Umbilical cord (tissue), 2 donors: Measurements from ENCODE around the gene SNAI3. TPM values are rescaled to one million over a fixed set of nuclear protein-coding genes. Genes with fewer than 3 reads are reported as not detected.
A peak's percentile ranks its signal among the peaks of the same experiment; 100 is the strongest.

Source experiments
- DNase-seq: peaks from one replicate; pipeline ENCODE4 v3.0.0-alpha.2; 2015; ENCODE audit warnings: low spot score
- total RNA-seq: library from RNA; depleted of rRNA; stranded (reverse); fragments of >200 nt; gene quantifications from one replicate; pipeline ENCODE4 v1.2.3, GENCODE V29; 2014; ENCODE audit warnings: low replicate concordance; ENCODE audit not compliant: insufficient read depth

The SNAI3 gene
- total RNA-seq, 1 donor from 2014 or later: not detected

DNA sequence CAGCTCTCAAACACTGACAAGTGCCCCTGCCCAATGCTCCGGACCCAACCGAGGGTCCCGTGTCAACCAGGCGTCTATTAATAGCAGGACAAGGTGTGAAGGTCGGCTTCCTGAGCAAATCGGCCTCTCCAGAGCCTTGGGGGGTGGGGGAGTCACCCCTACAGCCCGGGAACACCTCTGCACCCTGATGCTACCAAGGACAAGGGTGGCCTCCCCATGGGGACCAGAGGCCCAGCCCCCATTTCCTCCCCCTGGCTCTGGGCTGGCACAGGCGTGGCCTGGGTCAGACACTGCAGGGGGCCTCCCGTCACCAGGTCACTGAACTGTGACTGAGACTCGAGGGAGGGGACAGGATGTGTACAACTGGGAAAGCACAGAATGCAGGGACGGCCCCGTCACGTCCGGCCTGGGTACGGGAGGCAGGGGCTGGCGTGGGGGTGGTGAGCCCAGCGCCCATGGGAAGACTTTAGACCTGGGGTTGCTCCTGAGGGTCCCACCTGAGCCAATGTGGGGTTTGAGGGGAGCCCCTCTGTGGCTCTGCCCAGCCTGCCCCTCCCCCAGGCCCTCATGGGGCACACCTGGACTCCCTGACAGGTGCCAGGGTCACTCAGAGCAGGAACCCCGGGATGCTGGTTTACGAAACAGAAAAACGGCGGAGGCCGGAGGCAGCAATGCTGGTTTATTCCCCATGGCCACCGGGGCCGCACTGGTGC lies 34.9 kb downstream of the SNAI3 start:
- DNase-seq: no peak

DNA sequence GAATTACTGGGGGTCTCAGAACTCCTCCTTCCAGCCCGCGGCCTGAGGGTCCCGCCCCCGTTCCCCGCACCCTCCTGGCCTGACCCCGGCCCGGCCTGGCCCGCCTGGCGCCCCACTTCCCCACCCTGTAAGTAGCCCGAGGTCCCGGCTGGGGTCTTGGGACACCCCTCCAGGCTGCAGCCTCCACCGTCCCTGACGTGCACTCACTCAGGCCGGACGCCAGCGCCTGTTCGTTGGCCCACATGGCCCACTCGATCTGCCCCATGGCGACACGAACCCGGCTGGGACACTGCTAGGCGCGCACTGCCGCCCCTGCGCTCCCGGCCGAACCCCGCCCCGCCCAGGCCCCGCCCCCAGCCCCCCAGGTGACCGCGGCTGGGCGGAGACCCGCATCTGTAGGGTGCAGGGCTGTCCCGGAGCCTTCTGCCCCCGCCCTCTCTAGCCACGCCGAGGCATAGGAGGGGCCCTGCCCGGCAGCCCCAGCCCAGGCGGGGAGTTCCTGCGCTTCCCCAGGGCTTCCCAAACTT lies 35.5 kb downstream of the SNAI3 start, which contains the start of gene CYBA:
Gene CYBA (minus strand): TSS at position 305 of the 527 bp plus-strand sequence. CDS start 40 bp downstream, at position 265.
- peak; percentile 59 for DNase-seq

DNA sequence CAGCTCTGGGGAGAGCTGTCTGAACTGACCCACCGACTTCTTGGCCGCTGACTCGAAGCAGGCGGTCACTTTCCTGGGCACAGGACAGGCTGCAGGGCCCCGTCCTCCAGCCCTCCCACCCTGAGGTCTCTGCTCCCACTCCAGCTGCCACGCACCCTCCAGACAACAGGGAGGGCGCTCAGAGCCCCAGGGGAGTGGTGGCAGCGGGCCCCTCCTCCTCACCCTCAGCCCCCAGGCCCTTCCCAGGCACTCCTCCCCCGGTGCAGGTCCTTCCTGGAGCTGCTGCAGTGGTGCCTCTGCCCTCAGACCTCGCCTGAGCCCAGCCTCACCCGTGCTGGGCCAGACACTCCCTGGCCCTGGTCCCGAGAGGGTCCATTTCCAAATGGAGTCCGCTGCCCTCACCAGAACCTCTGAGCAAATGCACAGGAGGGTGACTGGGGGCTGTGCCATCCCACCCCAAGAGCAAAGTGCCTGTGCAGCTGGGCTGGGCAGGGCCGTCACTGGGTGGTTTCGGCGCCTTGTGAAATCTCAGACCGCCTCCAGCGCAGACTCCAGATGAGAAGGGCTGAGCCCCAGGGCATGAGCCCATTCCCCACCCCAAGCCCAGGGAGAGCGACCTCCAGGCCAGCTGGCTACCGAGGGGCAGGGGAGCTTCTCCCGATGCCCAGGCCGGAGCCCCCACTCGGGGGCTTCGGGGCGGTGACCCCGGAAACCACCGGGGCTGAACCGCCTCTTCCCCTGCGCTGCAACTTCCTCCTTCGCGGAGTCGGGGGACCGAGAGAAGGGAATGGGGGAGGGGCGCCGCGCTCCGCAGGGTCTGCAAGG lies 36.2 kb downstream of the SNAI3 start:
- DNase-seq: peak; percentile 42

DNA sequence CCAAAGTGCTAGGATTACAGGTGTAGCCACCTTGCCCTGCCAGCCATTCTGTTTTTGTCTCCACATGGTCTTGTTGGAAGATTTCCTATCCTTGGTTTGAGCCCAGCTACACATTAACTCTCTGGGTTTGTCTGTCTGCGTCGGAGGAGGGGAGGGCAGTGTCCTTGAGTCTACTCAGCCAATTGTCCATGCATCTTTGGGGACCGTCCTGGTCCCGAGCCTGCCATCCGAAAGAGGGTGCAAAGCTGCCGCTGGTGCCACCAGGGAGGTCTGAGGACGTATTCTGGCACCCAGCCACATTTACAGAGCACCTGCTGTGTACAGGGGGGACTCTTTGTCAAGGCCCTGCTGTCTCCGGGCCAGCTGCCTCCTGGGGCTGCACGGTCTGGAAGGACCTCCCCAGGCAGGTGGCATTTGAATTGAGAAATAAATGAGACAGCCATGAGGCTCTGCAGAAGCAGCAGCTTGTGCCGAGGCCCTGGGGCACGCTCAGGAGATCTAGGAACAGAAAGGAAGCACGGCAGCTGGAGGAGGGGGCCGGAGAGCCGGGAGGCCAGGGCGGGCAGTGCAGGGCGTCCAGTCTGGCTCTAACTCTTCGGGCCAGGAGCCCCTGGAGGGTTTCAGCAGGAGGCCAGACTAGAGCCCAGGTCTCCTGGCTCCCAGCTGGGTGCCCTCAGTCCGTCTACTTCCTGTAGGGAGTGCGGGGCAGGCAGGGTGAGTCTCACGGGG lies 36.9 kb downstream of the SNAI3 start:
- no peak for DNase-seq

DNA sequence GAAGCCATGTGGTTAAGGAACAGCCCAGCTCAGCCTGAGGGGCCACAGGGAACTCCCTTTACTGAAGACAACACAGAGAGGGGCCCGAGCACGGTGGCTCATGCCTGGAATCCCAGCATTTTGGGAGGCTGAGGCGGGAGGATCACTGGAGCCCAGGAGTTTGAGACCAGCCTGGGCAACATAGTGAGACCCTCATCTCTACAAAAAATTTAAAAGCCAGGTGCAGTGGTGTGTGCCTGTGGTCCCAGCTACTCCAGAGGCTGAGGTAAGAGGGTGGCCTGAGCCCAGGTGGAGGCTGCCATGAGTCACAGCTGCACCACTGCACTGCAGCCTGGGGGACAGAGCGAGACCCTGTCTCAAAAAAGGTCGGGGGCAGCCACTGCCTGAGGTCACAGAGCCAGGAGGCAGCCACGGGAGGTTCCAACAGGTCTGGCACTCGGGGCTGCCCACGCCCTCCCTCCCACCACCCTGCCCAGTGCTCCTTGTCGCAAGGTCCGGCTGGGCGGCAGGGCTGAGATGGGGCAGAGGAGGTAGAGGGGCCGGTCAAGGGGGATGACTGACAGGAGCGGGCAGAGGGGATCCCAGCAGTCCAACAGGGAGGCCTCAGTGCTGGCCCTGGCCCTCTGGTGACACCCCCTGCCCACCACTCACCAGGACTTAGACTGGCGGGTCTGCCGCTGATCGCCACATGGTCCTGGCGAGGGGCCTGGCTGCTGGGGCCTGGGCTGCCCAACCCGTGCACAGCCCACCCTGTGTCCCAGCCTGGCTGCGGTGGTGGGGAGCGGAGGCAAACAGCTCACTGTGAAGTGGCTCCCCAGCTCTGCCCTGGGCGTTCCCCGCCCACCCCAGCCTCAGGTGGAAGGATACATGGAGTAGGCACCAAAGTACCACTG lies 38.9 kb downstream of the SNAI3 start:
- no peak for DNase-seq

DNA sequence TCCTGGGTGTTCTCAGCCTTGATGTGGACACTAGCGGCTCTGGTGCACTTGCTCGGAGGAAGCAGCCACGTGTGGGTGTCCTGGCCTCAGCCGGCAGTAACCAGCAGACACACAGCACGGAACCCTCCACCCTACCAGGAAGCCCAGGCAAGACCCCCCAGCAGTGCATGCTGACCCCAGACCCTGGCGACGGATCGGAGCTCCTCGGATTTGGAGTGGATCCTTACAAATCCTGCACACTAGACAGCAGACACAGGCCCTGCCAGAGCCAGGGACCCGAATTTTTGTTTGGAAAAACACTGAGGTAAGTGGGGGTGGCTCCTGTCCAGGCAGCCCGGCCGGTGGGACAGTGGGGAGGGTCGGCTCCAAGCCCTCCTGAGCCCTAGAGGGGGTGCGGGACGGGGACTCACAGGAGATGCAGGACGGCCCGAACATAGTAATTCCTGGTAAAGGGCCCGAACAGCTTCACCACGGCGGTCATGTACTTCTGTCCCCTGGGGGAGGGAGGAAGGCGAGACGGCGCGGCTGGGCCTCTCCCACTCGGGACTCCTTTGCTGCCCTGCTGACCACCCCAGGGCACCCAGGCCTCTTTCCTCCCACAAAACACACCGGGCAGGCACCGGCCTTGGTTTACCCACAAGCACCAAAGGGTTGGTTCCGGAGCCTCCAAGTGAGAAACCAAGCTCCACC lies 39.8 kb downstream of the SNAI3 start:
- no peak for DNase-seq

DNA sequence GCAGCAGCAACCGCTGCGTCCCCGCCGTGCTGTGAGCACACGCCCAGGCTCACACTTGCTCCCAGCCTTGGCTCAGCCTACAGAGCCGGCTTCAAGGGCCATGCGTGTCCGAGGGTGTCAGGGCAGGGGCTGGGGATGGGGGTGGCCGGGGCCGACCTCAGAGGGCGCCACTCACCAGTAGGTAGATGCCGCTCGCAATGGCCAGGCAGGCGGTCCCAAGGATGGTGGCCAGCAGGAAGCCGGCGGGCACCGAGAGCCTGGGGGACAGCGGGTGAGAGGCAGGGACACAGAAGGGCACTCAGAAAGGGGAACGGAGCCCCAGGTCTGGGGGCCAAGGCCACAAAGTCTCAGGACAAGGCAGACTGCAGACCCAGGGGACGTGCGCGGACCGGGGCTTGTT lies 40.4 kb downstream of the SNAI3 start:
- DNase-seq: no peak

DNA sequence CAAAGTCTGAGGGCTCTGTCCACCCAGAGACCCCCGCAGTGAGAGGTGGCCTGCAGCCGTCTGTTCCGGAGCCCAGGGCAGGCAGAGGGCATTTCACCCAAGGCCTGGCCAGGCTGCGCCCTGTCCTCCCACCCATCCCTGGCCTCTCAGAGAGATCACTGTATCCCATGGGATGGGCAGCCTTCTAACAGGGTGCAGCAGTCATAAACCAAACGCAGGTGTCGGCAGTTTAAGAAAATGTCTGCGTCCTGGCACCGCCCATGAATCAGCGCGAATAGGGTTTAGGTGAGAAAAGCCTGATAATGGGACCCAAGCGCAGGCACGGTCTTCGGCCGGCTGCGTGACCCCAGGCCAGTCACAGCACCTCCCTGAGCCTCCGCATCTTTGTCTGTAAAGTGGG lies 40.9 kb downstream of the SNAI3 start:
- DNase-seq: no peak

DNA sequence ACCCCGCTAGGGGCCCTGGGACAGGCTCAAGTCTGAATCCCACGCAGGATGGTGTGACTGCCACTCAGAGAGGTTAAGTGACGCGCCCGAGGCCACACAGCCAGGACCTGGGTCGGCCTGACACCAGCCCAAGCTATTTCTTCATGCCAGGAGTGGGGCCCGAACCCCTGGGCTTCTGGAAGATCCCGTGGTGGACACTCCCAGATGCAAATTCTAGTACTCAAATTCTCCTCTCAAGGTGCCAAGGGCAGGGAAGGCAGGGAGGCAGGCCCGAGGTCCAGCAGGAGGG lies 42.7 kb downstream of the SNAI3 start:
- no peak for DNase-seq

DNA sequence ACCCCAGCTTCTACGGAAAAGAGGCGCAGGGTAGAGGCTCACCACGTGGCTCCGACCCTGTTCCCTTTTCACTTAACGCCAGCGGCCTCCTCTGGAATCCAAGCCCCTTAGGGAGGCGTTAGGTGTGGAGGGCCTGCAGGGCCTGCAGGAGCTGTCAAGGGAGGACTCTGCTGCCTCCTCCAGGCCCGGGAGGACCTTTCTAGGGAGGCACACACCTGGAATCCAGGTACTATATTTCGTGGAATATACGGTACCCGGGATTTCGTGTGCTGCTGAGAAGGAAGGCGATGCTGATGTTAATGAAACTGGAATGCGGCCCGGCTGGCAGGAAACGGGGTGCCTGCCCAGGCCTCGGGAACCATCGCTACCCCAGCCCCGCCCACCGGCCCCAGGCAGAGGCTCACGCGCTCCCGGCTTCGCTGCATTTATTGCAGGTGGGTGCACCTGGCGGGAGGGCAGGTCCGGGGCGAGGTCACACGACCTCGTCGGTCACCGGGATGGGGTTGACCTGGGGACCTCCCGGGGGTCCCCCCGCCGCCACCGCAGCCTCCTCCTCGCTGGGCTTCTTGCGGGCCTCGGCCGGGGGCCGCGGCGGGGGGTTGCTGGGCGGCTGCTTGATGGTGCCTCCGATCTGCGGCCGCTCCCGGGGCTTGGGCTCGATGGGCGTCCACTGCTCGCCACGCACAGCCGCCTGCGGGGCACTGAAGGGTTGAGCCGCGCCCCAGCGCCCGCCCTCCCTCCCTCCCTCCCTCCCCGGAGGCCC lies 43.2 kb downstream of the SNAI3 start:
- DNase-seq: no peak

DNA sequence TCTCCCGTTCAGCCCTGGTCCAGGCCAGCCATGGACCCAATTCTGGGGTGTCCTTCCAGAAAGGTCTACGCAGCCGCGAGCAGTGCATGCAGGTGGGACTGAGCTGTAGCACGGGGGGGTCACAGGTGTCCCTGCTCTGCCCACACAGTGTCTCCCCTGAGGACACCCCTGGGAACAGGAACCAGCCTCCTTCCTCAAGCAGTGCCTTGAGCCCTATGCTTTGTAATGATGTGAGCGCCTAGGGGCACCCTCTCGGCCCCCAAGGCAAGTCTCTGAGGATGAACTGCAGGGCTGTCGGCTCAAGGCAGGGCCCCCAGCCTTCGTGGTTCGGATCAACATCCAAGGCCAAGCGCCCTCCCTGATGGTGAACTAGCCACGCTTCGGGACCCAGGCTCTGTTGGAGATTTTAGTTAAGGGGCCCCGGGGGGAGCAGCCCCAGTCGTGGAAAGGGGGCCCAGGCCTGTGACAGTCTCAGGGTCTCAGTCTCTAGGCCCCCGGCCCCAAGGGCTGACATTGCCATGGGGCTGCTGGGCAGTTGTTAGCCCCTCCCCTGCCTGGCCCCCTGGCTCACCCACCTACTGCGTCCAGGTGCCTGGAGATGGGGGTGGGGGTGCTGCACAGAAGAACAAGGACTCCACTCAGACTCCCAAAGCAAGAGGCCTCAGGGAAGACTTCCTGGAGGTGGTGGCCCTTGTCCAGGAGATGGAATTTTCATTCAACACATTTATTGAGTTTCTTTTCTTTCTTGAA lies 45.6 kb downstream of the SNAI3 start:
- DNase-seq: no peak

DNA sequence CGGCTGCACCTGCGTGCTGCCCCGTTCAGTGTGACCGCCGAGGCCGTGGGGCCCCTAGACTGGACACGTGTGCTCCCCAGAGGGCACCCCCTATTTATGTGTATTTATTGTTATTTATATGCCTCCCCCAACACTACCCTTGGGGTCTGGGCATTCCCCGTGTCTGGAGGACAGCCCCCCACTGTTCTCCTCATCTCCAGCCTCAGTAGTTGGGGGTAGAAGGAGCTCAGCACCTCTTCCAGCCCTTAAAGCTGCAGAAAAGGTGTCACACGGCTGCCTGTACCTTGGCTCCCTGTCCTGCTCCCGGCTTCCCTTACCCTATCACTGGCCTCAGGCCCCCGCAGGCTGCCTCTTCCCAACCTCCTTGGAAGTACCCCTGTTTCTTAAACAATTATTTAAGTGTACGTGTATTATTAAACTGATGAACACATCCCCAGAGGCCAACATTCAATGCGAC lies 46.2 kb downstream of the SNAI3 start:
- DNase-seq: no peak

DNA sequence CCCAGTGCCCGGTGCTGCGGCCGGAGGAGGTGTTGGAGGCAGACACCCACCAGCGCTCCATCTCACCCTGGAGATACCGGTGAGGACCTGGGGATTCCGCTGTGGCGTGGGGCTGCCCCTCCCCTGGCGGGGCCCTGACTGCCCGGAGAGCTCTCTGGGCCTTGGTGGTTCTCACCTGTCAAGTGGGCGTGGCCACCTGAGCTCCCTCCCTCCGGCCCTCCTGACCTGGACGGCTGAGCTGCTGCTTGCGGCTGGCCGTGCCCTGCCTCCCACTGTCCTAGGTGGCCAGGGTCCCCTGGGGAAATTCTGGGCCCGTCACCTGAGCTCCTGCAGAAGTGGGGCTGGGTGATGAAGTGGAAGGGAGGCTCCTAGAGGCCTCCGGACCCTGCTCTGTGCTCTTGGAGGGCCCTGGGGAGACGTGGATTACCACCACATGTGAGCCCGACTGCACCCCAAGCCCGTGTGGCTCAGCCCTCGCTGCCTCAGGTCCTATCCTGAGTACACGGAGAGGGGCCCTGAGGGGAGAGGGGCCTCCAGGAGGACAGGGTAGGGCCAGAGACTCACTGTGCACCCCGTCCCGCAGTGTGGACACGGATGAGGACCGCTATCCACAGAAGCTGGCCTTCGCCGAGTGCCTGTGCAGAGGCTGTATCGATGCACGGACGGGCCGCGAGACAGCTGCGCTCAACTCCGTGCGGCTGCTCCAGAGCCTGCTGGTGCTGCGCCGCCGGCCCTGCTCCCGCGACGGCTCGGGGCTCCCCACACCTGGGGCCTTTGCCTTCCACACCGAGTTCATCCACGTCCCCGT lies 46.9 kb downstream of the SNAI3 start:
- DNase-seq: no peak

DNA sequence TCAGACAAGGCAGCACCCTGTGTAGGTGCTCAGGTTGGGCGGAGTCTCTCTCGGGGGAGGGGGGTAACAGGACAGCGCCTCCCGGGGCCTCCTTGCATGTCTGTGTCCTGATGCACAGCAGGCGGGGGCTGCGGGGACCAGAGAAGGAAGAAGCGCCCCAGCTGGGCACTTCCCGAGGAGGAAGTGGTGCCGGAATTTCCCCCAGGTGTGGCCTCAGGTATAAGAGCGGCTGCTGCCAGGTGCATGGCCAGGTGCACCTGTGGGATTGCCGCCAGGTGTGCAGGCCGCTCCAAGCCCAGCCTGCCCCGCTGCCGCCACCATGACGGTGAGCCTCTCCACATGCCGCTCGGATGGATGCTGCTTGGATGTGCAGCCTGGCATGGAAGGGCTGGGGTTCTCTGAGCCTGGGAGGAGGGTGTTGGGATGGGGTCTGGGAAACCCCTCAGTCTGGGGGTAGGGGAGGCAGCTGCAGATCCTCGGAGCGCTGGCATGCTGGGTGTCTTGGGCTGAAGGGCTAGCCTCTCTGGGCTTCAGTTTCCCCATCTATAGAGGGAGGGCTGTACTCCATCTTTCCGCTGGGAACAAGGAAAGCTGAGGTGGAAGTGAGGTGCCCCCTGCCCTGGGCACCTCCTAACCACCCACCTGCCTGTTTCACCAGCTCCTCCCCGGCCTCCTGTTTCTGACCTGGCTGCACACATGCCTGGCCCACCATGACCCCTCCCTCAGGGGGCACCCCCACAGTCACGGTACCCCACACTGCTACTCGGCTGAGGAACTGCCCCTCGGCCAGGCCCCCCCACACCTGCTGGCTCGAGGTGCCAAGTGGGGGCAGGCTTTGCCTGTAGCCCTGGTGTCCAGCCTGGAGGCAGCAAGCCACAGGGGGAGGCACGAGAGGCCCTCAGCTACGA lies 47.7 kb downstream of the SNAI3 start, which contains the start of gene IL17C:
Gene IL17C (plus strand): TSS at position 250 of the 908 bp plus-strand sequence. CDS start 70 bp downstream, at position 320.
- no peak for DNase-seq

DNA sequence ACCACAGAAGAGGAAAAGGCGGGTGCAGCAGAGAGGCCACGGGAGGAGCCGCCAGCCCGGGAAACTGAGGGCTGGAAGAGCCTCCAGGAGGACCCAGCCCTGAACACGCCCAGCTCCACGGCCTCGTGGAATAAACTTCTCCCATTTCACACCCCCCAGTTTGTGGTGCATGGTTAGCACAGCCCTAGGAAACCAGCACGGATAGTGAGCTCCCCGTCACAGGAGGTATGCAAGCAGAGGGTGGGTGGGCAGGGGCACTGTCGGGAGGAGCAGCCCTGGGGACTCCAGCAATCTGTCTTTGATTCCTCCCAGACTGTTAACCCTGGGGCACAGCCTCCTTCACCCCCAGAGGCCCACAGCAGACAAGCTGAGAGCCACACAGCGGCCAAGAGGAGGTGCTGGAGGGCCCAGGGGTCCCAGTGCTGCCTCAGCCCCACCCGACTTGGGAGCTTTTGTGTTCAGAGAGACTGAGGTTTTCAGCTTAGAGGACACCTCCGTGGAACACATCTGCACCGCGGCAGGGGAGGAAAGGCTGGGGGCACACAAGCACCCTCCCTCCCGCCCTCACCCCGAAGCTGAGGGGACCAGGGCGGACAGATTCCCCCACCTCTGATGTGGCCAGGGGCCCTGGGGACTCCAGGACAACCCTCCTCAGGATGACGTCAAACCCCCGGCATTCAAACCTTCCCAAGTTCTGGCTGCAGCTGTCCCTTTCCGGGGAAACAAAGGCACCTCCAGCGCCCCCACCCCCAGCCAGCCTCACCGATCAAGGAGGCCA lies 49.6 kb downstream of the SNAI3 start:
- DNase-seq: no peak

DNA sequence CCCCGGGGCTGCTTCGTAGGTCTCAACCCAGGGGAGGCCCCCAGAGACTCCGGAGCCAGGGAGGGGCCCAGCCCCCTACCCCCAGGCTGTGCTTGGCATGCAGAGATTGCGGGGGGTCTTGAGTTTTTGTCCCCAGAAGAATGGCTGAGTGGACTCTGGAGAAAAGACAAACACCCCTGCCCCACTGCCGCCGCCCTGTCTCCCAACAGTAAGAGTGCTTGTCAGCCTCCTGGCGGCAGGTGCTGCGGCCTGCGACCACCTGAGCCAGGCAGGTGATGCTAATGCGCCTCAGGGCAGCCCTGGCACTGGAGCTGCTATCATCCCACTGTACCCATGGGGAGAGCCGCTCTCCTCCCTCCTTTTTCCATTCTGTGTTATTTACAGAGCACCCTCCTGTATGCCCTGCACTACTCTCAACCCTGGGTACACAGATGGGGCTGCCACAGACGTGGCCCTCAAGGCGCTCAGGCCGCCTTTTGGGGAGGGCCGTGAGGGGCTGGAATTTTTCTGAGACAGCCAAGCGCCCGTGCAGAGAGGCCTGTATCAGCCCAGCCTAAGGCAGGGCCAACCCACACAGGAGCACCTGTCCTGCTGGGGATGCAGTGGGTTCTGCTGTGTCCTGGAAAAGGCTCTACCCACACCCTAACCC lies 50.5 kb downstream of the SNAI3 start:
- DNase-seq: no peak
